SH-SY5Y (cell line): ENCODE measurements around the gene NEK6.

ENCODE experiments used
- GATA2 ChIP-seq: IDR thresholded peaks from 2 replicates; pipeline ENCODE4 v1.6.1; 2011; ENCODE audit warnings: mild to moderate bottlenecking, low read depth, low read length
- GATA3 ChIP-seq: IDR thresholded peaks from 2 replicates; pipeline ENCODE4 v1.6.1; 2011; ENCODE audit warnings: low read depth, mild to moderate bottlenecking, low read length, moderate library complexity

- no peak for TF ChIP-seq GATA3
- TF ChIP-seq GATA2: no peak
These were observed 101.7 kb downstream of the NEK6 start for GRCh38 chr9:124359426-124359825.
